ENCODE data around the gene HOXB8. TPM values are rescaled to one million over a fixed set of nuclear protein-coding genes. Genes with fewer than 3 reads are reported as not detected.
A peak's percentile ranks its signal among the peaks of the same experiment; 100 is the strongest.

Gene HOXB8
- total and polyA plus RNA-seq, 2 experiments from 2014 or later = not detected

- H3K79me2 ChIP-seq (replicated peaks; ENCODE audit: insufficient read depth) = no peaks in the 10 kb centered on the region
- no peaks in the 10 kb centered on the region; the same call in 1 of the 2 replicates for H3K36me3 ChIP-seq (ENCODE audit: insufficient read depth)
- no peak overlapping the region for H3K4me2 ChIP-seq
- DNase-seq (ENCODE audit: low spot score) (no peak), ATAC-seq (no peak)
- Mint-ChIP-seq H3K27me3 (ENCODE audit: insufficient read depth, low read depth, poor library complexity) (peaks cover 100% of the 10 kb centered on the region), H3K9me3 (peaks cover 4% of the 10 kb centered on the region; the same call in 2 of the 3 replicates), H3K4me1 (peaks cover 18% of the 10 kb centered on the region), H3K36me3 (ENCODE audit: low read depth) (no peaks in the 10 kb centered on the region; the same call in 2 of the 3 replicates), H3K4me3 (no peak overlapping the region), H3K27ac (no peak overlapping the region)
- peaks cover 56% of the 10 kb centered on the region for H3F3A ChIP-seq (replicated peaks; ENCODE audit: low read depth)
- H4K20me1 ChIP-seq (replicated peaks; ENCODE audit: insufficient read depth) = peaks cover 68% of the 10 kb centered on the region
- TF ChIP-seq REST (IDR thresholded peaks at IDR 0.05; ENCODE audit: unreplicated experiment) = no peak
- TF ChIP-seq CREB1 (CRISPR knock-in tag; IDR thresholded peaks at IDR 0.05; ENCODE audit: low read depth) = no peak
- TF ChIP-seq EZH2 (IDR thresholded peaks at IDR 0.05; ENCODE audit: low read depth, unreplicated experiment) = peak; percentile 62
- TF ChIP-seq POLR2AphosphoS5 (IDR thresholded peaks at IDR 0.05; ENCODE audit: low read depth) = no peak
- H3K27me3 ChIP-seq (ENCODE audit: insufficient read depth) = peaks cover 100% of the 10 kb centered on the region
- no peaks in the 10 kb centered on the region for H3K9me2 ChIP-seq (ENCODE audit: insufficient read depth)
- no peak overlapping the region for H2AFZ ChIP-seq
- H3K4me3 ChIP-seq = no peak overlapping the region
- H3K27ac ChIP-seq (ENCODE audit: low read depth) = no peak overlapping the region
- peaks cover 42% of the 10 kb centered on the region for H3K4me1 ChIP-seq (ENCODE audit: insufficient read depth)
Observed at GRCh38 chr17:48606892-48607614, 8.0 kb downstream of the HOXB8 start.

- Mint-ChIP-seq H3K27me3 (ENCODE audit: insufficient read depth, low read depth, poor library complexity) (peaks cover 100% of the 10 kb centered on the region), H3K36me3 (ENCODE audit: low read depth) (no peaks in the 10 kb centered on the region; the same call in 2 of the 3 replicates), H3K27ac (no peak overlapping the region), H3K4me1 (peaks cover 15% of the 10 kb centered on the region), H3K9me3 (peaks cover 4% of the 10 kb centered on the region; the same call in 2 of the 3 replicates), H3K4me3 (no peak overlapping the region)
- no peaks in the 10 kb centered on the region for H3K9me2 ChIP-seq (ENCODE audit: insufficient read depth)
- peaks cover 59% of the 10 kb centered on the region for H3F3A ChIP-seq (replicated peaks; ENCODE audit: low read depth)
- H4K20me1 ChIP-seq (replicated peaks; ENCODE audit: insufficient read depth) = peaks cover 72% of the 10 kb centered on the region
- TF ChIP-seq POLR2AphosphoS5 (IDR thresholded peaks at IDR 0.05; ENCODE audit: low read depth) (no peak), REST (IDR thresholded peaks at IDR 0.05; ENCODE audit: unreplicated experiment) (no peak), EZH2 (IDR thresholded peaks at IDR 0.05; ENCODE audit: low read depth, unreplicated experiment) (peak; percentile 97)
- peaks cover 100% of the 10 kb centered on the region for H3K27me3 ChIP-seq (ENCODE audit: insufficient read depth)
- no peak overlapping the region for H2AFZ ChIP-seq
- H3K4me2 ChIP-seq = no peak overlapping the region
- no peaks in the 10 kb centered on the region; the same call in 1 of the 2 replicates for H3K36me3 ChIP-seq (ENCODE audit: insufficient read depth)
- no peaks in the 10 kb centered on the region for H3K79me2 ChIP-seq (replicated peaks; ENCODE audit: insufficient read depth)
- no peak for ATAC-seq
- no peak overlapping the region for H3K27ac ChIP-seq (ENCODE audit: low read depth)
- no peak overlapping the region for H3K4me3 ChIP-seq
- no peak for DNase-seq (ENCODE audit: low spot score)
- peaks cover 47% of the 10 kb centered on the region for H3K4me1 ChIP-seq (ENCODE audit: insufficient read depth)
Observed at GRCh38 chr17:48605991-48606891, 8.9 kb downstream of the HOXB8 start.
